ENCODE measurements around the gene CMKLR1.

- TF ChIP-seq CTCF (IDR thresholded peaks at IDR 0.05; ENCODE audit: insufficient read depth, low read length) (no peak), REST (IDR thresholded peaks at IDR 0.05; ENCODE audit: insufficient replicate concordance, low read depth) (no peak), POLR2AphosphoS5 (IDR thresholded peaks at IDR 0.05; ENCODE audit: low read depth) (no peak)
Observed at GRCh38 chr12:108277613-108278012, 61.5 kb downstream of the CMKLR1 start.
